Right cardiac atrium (tissue), 5 donors: ENCODE results near the gene NOP9. TPM values are rescaled to one million over a fixed set of nuclear protein-coding genes. Genes with fewer than 3 reads are reported as not detected.

Experiments
- ATAC-seq, 2 donors: fragments of 200-7000 bp; cut with Tn5 transposase; one replicate each; pipeline versions ENCODE4 v1.8.0 to v1.9.1; 2020; ENCODE audit warnings: moderate library complexity in 2 of 2, mild to moderate bottlenecking in 1 of 2
- DNase-seq, 3 donors: peaks; one replicate each; pipeline ENCODE4 v3.0.0-alpha.2; 2020
- H3K27ac ChIP-seq: one replicate; pipeline ENCODE4 v1.5.1; 2013; ENCODE audit warnings: mild to moderate bottlenecking, low read length, control low read depth, moderate library complexity
- H3K27me3 ChIP-seq: one replicate; pipeline ENCODE4 v1.6.1; 2013; ENCODE audit not compliant: control insufficient read depth, insufficient read depth
- H3K4me1 ChIP-seq: one replicate; pipeline ENCODE4 v1.6.1; 2013; ENCODE audit warnings: low read length; ENCODE audit not compliant: control insufficient read depth, insufficient read depth
- H3K4me3 ChIP-seq: one replicate; pipeline ENCODE4 v1.5.1; 2013; ENCODE audit warnings: low read length, control low read depth
- H3K9me3 ChIP-seq: one replicate; pipeline ENCODE4 v1.6.1; 2013; ENCODE audit warnings: low read length; ENCODE audit not compliant: control insufficient read depth
- WGBS: extraction: QIAGEN DNeasy Blood & Tissue Kit; methylation state at CpG from one replicate; pipeline ENCODE4 v1.1.7; 2013; 5-methylcytosine and 5-hydroxymethylcytosine counted together
- intact Hi-C, 4 donors: fragments of 100-400 bp; cut with DNase I; formaldehyde crosslinking; loops; one replicate each; pipeline versions ENCODE4 v1.11.0 to v1.14.0; 2022 to 2023
- polyA plus RNA-seq: library from polyadenylated mRNA; stranded (reverse); fragments of 200-250 nt; gene quantifications from one replicate; pipeline ENCODE4 v1.2.3, GENCODE V29; 2013
- total RNA-seq, 4 donors: library from RNA; stranded (reverse); fragmentation: NEBNext Ultra II Directional; extraction: Animal tissue kit (Norgen Biotek cat#: 25700); gene quantifications; one replicate each; pipeline ENCODE4 v1.2.1, GENCODE V29; 2021
- donor health status: healthy with polysubstance abuse.
- donor health status: DM: no; HTN: yes; CAD: no.
- donor health status: DM: no; HTN: no; CAD: no.
- donor health status: DM: no; HTN: yes; CAD: no; lungs with severe emphysema.
- donor health status: DM: yes; HTN: yes; CAD: no.

Gene NOP9
- total and polyA plus RNA-seq, 5 donors: 9.6 to 20.3 (median 19.4) TPM

DNA sequence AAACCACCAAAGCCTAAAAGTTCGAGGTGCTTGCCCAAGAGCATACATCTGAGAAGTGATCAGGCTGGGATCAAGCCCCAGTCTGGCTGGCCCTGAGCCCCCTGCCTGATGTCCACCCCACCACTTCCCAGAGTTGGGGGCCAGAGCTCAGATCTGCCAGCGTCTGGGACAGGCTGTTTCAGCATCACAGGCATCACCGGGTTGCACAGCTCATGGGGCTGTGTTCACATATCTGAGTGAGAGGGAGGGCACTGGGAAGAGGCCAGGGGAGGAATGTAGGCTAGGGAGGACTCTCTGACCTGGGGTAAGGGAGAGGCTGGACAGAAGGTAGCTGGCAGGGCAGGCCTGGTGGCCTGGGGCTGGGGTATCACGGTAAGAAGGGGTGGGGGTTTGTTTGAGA, 42.7 kb upstream of the NOP9 start:
- Histone ChIP-seq H3K4me1 (no peaks in the 10 kb centered on the region), H3K4me3 (no peak overlapping the region), H3K27ac (no peak overlapping the region), H3K27me3 (no peaks in the 10 kb centered on the region), H3K9me3 (no peaks in the 10 kb centered on the region)
- WGBS: 63% methylated on average over 4 of the region's 4 CpGs
- DNase-seq (no peak), ATAC-seq (no peak)
- intact Hi-C loops: no loop called here

DNA sequence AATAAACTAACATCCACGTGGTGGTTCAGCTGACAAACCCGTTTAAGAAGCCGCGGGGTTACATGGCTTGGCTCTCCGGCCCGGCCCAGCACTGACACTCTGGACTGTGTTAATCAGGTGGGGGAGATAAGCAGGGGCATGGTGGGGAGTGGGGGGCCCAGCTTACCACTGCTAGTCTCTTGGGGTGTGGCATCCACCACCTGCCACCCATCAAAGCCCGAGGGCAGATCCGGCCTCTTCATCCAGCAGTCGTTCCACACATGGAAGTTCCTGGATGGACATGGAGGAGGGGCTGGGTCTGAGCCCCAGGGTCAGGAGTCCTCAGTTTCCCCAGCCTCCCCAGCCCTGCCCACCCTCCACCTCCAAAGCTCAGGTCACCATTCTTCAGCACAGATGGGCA, 41.5 kb upstream of the NOP9 start:
- no peak overlapping the region for H3K27ac ChIP-seq
- no peak overlapping the region for H3K4me3 ChIP-seq
- WGBS: 78% methylated on average over 9 of the region's 9 CpGs
- intact Hi-C loops: no loop called here
- H3K27me3 ChIP-seq: no peaks in the 10 kb centered on the region
- no peaks in the 10 kb centered on the region for H3K4me1 ChIP-seq
- ATAC-seq: no peak
- H3K9me3 ChIP-seq: no peaks in the 10 kb centered on the region
- DNase-seq: no peak

DNA sequence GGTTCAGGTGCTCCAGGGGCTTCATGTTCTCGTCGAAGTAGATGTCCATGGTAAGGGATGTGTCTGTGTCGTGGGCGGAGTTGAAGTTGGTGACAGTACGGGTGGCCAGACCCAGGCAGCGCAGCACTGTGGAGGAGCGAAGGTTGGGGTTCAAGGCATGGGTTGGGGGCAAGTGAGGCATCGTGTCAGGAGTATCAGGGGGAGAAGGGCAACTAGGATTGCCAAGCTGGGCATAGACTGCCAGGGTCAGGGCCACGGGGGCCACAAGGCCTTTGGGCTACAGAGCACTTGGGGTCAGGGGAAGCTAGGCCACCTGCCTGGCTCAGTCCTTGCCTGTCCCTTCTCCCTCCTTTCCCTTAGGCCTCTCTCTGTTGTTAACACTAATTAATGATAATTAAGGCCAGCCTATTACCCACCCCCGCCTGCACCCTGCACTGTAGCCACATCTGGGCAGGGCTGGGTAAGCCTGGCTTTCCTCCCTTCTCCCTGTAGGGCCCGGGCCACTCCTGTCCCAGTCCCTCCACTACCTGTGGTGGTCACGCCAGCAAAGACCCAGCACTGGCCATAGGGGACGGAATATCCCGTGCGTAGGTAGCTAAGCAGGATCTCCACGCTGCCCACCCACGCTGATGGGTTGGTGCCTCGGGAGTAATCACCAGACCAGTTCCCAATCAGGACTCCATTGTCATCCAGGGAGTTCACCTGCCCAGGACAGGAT, 40.9 kb upstream of the NOP9 start:
- DNase-seq (no peak), ATAC-seq (no peak)
- intact Hi-C loops: no loop called here
- Histone ChIP-seq H3K27ac (no peak overlapping the region), H3K27me3 (no peaks in the 10 kb centered on the region), H3K9me3 (no peaks in the 10 kb centered on the region), H3K4me3 (no peak overlapping the region), H3K4me1 (no peaks in the 10 kb centered on the region)
- 88% methylated on average over 18 of the region's 18 CpGs for WGBS

GRCh38 chr14:24259282-24260025, 40.2 kb upstream of the NOP9 start:
- Histone ChIP-seq H3K27me3 (no peaks in the 10 kb centered on the region), H3K4me1 (no peaks in the 10 kb centered on the region), H3K4me3 (no peak overlapping the region), H3K27ac (no peak overlapping the region), H3K9me3 (no peaks in the 10 kb centered on the region)
- peak in 1 of 2 donors; percentile 14 for ATAC-seq
- intact Hi-C loops: no loop called here
- DNase-seq: no peak
- 76% methylated on average over 16 of the region's 16 CpGs for WGBS

DNA sequence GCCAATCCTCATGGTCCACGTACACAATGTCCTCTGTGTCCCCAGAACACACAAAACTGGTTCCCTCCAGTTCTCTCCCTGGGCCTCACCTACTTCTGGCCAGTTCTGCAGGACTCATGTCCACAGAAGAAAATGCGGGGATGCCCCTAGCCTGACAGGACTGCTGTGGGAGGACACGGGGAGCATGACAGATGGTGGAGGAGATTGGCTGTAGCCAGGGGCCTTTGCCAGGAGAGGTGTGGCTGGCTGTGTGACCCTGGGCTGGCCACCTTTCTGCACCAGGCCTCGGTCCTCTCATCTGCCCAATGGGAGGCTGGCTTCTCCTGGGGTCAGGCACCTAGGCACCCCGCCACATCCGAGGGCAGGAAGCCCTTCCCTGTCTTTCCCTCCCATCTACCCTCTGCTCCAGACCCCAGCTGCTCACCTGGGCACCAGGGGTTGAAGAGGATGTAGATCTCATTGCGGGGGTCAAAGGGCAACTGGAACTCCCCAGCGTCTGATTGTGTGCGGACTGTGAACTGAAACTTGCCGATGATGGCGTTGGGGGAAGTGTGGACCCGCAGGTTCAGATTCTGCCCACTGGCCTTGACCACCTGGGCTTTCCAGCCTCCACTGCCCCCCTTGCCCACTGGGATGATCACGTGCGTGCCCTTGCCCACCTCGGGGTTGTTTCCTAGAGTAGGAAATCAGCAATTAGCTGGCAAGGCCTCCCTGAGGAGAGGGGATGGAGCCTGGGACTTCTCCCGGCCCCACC, 39.4 kb upstream of the NOP9 start:
- Histone ChIP-seq H3K27ac (no peak overlapping the region), H3K4me3 (no peak overlapping the region), H3K9me3 (no peaks in the 10 kb centered on the region), H3K27me3 (no peaks in the 10 kb centered on the region), H3K4me1 (no peaks in the 10 kb centered on the region)
- ATAC-seq (no peak), DNase-seq (no peak)
- intact Hi-C loops: no loop called here
- 86% methylated on average over 16 of the region's 16 CpGs for WGBS

DNA sequence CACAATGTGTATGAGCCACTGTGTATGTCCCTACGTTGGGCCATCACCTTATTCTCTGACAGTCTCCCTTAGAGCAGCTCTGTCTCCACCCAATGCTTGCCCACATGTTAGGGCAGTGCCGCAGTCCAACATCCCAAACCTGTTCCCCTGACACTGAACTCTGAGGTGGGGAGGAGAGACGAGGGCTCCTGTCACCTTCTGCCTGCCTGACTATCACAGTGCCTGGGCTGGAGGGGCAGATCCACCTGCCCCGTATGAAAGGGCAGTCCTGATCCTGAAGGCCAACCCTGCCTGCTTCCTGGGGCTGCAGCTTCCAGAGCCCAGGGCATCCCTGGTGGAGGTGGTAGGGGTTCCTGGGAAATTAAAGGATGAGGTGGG, 38.9 kb upstream of the NOP9 start:
- no peak for ATAC-seq
- intact Hi-C loops: no loop called here
- no peaks in the 10 kb centered on the region for H3K4me1 ChIP-seq
- H3K9me3 ChIP-seq: no peaks in the 10 kb centered on the region
- DNase-seq: no peak
- H3K27ac ChIP-seq: no peak overlapping the region
- WGBS: 78% methylated on average over 4 of the region's 4 CpGs
- H3K27me3 ChIP-seq: no peaks in the 10 kb centered on the region
- no peak overlapping the region for H3K4me3 ChIP-seq

DNA sequence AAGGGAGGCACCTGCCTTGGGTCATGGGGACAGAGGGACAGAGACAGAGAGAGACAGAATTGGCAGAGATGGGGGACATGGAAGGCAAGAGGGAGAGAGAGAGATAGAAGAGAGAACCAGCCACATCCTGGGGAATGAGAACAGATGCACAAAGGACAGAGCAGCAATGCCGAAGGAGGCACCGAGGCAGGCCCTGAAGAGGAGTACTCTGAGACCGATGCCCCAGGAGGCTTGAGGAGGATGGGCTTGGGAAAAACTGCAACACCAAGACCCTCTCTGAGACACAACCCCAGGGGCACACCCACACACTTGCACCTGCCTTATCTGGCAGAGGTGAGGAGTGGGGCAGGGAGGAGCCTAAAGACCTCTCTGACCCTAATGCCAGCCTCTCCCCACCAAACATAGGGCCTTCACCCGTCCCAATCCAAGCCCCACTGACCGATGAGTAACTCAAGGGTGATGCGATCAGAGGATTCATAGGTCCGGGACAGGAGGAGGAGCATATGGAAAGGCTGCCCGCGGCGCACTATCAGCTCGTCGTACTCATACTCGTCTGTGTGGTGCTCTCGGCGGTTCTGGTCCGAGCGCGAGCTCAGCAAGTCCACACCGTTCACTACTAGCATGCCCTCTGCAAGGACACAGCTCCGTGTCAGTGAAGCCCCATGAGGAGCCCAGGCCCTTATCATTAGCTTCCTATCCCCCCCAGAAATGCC, 38.2 kb upstream of the NOP9 start:
- intact Hi-C loops: no loop called here
- no peak for DNase-seq

GRCh38 chr14:24261969-24262327, 37.7 kb upstream of the NOP9 start:
- intact Hi-C loops: no loop called here
- no peaks in the 10 kb centered on the region for H3K9me3 ChIP-seq
- 89% methylated on average over 19 of the region's 19 CpGs for WGBS
- H3K4me3 ChIP-seq: no peak overlapping the region
- no peak overlapping the region for H3K27ac ChIP-seq
- ATAC-seq (no peak), DNase-seq (peak in 1 of 3 donors; percentile 44)
- no peaks in the 10 kb centered on the region for H3K4me1 ChIP-seq
- H3K27me3 ChIP-seq: no peaks in the 10 kb centered on the region

More for the DNA sequence above, 38.2 kb upstream of the NOP9 start:
- Histone ChIP-seq H3K27ac (no peak overlapping the region), H3K4me1 (no peaks in the 10 kb centered on the region), H3K4me3 (no peak overlapping the region), H3K9me3 (no peaks in the 10 kb centered on the region), H3K27me3 (no peaks in the 10 kb centered on the region)
- WGBS: 90% methylated on average over 20 of the region's 20 CpGs
- ATAC-seq: no peak

DNA sequence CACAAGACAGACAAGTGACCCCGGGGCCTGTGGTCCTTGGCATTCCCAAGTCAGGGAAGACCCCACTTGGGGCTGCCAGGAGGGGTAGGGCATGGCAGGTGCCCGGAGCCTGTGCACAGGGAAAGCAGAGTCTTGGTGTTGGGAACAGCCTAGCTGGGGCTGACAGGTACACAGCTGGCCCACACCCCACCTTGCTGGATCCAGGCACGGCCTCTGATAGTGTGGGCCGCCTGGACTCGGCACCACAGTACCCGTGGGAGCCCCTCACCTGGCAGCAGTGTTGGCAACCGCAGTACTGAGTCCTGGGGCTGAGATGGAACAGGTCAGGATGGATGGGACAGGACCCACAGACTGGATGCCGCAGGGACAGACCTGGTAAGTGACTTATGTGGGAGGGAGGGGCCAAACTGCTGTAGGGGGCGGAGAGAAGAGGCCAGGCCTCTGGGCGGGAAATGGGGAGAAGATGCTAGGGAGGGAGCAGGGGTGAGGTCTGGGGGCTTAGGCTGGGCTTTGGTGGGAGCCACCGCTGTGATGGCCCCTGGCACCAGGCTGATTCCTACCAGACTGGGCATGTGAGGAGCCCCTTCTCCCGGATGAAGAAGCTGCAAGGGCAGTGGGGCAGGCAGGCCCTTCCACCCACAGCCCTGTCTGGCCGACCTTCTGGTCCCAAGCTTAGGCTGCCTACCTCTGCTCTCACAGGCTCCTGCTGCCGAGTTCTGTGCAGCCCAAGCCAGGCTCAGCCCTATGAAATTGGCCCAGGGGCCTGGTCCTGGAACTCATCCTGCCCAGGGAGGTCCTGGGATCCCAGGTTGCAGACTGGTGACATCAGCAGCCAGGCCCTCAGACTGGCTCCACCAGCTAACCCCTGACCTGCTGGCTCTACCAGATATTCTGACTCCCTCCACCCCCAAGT, 36.6 kb upstream of the NOP9 start, which contains the start of gene TGM1:
TGM1 (minus strand) TSS at position 357 of the 913 bp plus-strand sequence. CDS start 825 bp downstream, outside the sequence.
- DNase-seq (peak in 1 of 3 donors; percentile 38), ATAC-seq (peak in 1 of 2 donors; percentile 5)
- no peaks in the 10 kb centered on the region for H3K4me1 ChIP-seq
- WGBS: 85% methylated on average over 14 of the region's 14 CpGs
- intact Hi-C loops: no loop called here
- H3K27me3 ChIP-seq: no peaks in the 10 kb centered on the region
- H3K4me3 ChIP-seq: no peak within 1 kb of the TSS
- H3K9me3 ChIP-seq: no peaks in the 10 kb centered on the region
- no peak within 1 kb of the TSS for H3K27ac ChIP-seq

DNA sequence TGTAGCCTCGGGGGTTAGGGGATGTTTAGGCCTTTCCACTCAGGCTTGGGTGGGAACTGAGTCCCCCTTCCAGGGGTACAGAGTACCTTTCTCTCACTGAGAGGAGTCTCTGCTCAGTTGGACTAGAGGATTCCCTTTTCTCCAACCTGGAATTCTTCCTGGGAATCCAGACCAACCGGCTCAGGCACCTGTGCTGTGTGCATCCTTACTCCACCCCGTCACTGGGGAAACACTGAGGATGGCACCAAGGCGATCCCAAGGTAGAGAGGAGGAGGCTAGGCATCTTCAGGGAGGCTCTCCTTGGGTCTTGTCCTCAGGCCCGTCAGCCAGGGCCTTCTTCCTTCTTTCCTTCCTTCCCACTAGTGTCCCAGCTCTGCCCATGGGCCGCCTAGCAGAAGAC, 35.8 kb upstream of the NOP9 start:
- ATAC-seq (no peak), DNase-seq (no peak)
- Histone ChIP-seq H3K27ac (no peak overlapping the region), H3K27me3 (no peaks in the 10 kb centered on the region), H3K4me1 (no peaks in the 10 kb centered on the region), H3K4me3 (no peak overlapping the region), H3K9me3 (no peaks in the 10 kb centered on the region)
- intact Hi-C loops: no loop called here
- 73% methylated on average over 6 of the region's 6 CpGs for WGBS
